ENCODE measurements around the gene SMOC1.

The SMOC1 gene

DNA sequence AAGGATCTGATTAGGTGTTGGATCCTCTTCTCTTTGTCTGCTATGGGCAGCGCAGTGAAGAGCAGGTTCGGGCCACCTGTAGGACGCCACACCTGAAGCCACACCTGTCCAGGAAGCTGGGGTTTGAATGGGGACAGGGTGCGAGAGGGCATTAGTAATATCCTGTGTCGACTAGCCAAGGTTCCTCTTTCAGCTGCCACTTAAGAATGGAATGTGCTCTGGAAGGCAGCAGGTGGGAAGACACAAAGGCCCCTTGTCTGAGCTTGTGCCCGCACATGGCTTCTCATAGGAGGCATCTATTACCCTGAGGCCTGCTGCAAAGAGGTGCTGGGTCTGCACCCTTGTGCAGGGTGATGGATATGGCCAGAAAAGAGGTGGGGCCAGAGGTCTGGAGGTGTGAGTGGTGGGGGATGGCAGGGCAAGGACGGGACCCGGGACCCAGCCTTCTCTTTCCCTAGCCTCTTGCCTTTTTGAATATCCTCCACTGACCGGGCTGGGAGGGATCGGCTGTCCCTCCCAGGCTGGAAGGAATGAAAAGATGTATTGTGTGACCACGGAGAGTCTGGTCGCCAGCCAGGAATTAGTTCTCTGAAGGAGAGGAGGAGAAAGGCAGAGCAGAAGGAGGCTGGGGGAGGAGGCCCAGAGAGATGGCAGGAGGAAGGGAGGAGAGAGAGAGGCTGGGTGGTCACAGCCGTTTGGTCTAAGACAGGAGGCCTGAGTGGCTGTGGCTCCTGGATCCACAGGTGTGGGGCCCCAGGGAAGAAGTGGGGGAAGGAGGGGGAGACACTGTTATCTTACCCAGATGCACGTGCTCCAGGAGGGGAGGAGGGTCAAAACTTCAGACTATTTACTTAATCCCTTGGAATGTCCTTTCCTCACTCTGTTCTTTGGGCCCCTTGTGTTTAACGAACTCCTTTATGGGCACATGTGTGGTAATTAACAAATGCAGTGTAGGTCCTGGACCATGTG lies 101.5 kb downstream of the SMOC1 start:
- peak in 39 of 58 donors; percentile 10 to 83 (median 51) for DNase-seq

- DNase-seq = no peak
These were observed 103.1 kb downstream of the SMOC1 start for GRCh38 chr14:69982220-69982839.

- peak in 5 of 58 donors; percentile 3 to 14 (median 4) for DNase-seq
These were observed 103.7 kb downstream of the SMOC1 start for GRCh38 chr14:69982886-69983285.

DNA sequence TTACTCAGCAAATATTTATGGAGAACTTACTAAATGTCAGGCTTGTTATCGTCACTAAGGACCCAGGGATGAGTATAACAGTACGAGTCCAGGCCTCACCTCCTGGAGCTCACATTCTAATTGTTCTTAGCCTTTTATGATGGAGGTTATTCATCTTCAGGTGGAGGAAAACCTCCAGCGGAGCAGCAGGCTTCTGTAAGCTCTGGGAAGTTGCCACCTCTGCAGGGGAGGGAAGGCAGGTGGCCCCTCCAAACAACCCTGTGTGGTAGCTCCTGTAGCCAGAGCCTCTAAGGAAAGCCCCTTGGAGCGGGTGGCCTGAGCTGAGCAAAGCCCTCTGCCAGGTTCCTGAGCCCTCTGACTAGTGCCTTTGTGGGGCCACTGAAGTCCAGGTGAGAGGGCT lies 104.1 kb downstream of the SMOC1 start:
- DNase-seq = no peak

DNA sequence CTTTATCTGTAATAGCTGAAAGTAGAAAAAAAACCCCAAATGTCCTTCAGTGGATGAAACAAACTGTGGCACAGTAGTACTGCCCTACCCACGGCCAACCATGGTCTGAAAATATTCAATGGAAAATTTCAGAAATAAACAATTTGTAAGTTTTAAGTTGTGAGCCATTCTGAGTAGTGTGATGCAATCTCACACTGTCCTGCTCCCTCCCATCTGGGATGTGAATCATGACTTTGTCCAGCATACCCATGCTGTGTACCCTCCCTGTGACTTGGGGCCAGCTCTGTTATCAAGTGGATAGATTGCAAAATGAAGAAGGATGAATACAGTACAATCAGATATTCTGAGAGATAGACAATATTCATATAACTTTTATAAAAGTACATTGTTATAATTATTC lies 106.2 kb downstream of the SMOC1 start:
- DNase-seq = no peak

DNA sequence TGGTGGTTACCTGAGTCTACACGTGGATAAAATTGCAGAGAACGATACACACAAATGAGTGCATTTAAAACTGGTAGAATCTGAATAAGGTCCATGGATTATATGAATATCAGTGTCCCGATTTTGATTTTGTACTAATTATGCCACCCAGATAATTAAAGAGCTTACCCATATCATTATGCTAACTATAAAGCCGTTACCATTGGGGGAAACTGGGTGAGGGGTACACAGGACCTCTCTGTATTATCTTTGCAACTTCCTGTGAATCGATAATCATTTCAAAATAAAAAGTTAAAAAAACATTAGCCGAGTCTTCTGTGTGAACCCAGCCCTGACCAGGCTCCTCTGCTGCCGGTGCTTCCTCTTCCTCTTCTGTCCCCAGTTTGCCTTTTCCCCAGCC lies 107.1 kb downstream of the SMOC1 start:
- no peak for DNase-seq

- peak in 20 of 58 donors; percentile 6 to 59 (median 20) for DNase-seq
These were observed 108.3 kb downstream of the SMOC1 start for GRCh38 chr14:69987406-69988121.

DNA sequence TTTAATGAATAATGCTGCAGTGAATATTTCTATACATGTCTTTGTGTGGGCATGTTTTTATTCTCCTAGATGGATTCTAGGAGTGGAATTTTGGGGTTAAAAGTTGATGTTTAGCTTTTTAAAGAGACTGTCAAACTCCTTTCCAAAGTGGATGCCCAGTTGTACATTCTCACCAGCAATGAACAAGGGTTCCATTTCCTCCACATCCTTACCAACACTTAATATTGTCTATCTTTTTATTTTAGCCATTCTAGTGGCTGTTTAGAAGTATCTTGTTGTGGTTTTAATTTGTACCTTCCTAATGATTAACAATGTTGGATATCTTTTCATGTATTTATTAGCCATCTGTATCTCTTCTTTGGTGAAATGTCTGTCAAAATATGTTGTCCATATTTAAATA lies 109.8 kb downstream of the SMOC1 start:
- no peak for DNase-seq

GRCh38 chr14:69989622-69990021 lies 110.4 kb downstream of the SMOC1 start:
- no peak for DNase-seq

DNA sequence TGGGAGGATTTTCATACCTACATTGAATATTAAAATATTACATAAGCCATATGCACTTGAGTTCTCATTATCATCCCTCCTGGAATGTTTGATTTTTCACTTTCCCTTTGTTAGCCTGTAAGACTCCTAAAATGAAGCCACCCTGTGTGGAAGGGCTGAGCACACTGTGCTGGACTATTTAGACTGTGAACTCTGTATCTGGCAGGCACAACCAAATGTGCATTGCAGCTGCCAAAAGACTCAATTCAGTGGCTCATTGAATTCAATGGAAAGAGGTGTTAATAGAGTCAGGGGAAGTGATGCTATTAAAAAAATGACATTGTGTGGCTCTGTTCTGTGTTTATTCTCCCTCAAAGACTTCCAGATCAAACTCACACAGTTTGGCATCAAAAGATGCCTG lies 111.1 kb downstream of the SMOC1 start:
- DNase-seq = peak in 3 of 58 donors; percentile 4 to 20 (median 9)

DNA sequence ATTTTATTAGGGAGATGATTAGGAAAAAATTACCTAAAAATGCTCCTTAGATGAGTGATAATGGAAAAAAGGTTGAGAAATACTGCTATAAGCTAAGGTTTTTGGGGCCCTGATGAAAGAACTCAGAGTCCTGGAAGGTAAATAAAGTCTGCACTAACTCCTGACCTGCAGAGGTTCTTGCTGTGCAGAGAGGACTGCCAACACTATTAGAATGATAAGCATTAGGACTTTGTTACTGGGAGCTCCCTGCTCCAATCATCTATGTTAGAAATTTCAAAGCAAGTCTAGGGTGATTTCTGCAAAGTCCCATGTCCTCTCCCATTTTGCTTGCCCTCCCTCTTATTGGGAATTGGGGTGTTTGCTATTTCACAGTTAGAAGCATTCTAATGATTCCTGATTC lies 112.2 kb downstream of the SMOC1 start:
- no peak for DNase-seq

- no peak for DNase-seq
These were observed 113.3 kb downstream of the SMOC1 start for GRCh38 chr14:69992564-69992963.

DNA sequence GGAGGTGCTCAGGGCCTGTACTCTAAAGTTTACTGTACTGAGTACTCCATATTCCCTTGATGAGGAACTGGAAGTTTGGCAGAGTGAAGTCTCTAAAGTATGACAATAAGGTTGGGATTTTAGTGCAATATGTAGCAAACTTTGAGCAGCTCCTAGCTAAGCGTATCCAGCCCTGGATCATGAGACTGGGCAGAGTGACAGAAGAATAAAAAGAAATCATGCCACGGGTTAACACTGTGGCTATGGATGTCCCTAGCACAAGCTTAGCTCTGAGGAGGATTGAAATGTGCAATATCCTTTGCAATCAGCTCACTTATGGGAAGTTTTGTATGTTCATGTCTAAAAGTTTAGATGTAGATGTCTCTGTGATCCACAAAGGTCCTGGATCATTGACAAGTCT lies 114.1 kb downstream of the SMOC1 start:
- no peak for DNase-seq

DNA sequence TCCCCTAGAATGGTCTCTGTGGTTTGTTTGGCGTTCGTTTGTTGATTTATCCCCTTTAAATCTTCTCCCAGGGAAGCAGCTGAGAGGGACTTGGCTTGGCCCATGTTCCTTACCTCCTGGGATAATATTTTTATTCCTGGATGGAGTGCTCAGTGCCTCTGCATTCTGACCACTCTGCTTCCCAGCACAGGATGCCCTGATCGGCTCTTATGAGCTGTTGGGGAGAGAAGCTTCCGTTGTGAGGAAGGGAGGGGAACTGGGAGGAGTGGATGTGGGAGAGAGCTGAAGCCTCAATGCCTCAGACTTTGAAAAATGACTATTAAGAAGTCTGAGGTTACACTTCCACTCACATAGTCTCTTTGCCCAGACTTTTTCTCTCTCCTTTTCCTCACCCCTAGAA lies 114.8 kb downstream of the SMOC1 start:
- DNase-seq = no peak

GRCh38 chr14:69996216-69996615 lies 117.0 kb downstream of the SMOC1 start:
- no peak for DNase-seq

- no peak for DNase-seq
These were observed 118.6 kb downstream of the SMOC1 start for GRCh38 chr14:69997849-69998248.

- no peak for DNase-seq
These were observed 120.1 kb downstream of the SMOC1 start for GRCh38 chr14:69999261-69999674.

GRCh38 chr14:70000601-70001000 lies 121.4 kb downstream of the SMOC1 start:
- no peak for DNase-seq

DNA sequence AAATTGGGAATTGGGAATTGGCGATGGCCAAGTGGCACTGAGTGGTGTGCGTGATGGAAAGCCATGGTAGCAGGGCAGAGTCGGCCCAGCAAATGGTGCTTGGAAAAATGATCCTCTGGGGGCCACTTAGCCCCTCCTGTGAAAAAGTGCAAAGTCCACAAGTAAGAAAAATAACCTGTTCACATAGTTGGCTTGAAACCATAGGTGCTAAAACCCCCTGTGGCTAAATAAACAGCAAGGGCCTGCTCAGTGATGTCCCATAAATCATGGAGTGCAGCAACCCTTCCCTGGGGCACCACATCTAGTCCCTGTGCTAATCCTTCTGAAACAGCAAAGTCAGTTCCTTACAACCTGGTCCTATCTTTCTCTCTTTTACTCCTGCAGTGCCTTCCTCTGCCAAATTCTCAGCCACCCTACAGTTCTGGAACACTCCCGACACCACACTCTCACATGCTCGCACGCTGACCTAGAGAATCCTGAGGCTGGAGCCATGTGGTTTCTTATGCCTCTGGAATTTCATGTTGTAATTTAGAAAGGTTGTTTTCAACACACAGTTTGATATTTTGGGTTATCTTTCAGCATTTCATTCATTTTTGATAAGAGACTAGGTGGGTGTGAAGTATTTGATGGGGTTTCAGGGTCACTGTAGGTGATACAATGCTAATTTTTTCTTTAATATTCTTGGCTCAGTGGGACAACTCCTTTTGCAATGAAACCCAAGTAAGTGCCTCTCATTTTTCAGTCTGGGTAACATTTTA lies 123.6 kb downstream of the SMOC1 start:
- DNase-seq = no peak

DNA sequence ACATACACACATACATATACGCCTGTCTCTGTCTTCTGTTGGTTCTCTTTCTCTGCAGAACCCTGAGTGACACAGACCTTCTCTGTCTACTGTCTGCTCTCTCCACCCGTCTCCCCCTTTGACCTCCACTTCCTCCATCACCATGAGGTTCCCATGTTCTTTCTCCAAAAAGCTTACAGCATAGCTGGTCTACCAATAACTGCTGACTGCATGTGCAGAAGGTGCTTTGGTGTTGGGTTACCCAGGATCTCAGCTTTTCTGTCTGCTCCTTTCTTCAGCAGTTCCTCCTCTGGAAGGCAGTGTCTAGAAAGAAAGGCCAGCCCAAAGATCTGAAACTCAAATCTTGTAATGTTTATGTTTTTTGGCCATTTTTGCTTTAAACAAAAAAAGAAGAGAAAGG lies 125.6 kb downstream of the SMOC1 start:
- no peak for DNase-seq

GRCh38 chr14:70005281-70005805 lies 126.1 kb downstream of the SMOC1 start:
- DNase-seq = no peak
